ENCODE results near the gene ERBB4. TPM values are rescaled to one million over a fixed set of nuclear protein-coding genes. Genes with fewer than 3 reads are reported as not detected.
"Not testable (repeated sequence)": the region's sequence is repeated elsewhere in the genome, so short reads cannot be mapped to it uniquely, and the experiment has no call there.

The ERBB4 gene
- total RNA-seq, 1 donor from 2014 or later = 0.05 TPM

DNA sequence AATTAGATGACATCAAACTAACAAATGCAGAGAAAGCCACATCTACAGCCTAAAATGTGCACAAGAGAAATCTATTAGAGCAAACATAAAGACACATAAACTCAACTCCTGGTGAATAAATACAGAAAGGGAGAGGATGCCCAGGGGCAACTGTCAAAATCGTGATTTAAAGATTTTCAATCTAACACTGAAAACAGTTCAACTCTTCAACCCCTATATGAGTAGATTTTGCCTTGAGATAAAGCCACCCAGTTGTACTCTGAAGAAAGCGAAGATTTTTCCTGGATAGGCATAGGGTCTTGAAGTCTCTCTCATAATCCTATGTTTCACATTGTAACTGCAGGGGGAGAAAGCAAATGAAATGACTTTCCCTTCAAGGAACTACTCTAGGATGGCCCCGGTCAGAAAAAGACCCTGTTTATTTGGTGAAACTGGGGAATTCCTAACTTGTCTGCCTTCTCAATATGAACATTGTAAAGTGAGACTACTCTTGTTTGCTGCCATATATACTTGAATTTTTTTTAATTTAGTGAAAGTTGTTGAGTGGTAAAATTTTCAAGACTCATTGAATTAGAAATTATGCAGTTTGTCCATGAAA is 226.7 kb downstream of the ERBB4 start:
- no peak for DNase-seq (ENCODE audit: low spot score)
- no peak for ATAC-seq

DNA sequence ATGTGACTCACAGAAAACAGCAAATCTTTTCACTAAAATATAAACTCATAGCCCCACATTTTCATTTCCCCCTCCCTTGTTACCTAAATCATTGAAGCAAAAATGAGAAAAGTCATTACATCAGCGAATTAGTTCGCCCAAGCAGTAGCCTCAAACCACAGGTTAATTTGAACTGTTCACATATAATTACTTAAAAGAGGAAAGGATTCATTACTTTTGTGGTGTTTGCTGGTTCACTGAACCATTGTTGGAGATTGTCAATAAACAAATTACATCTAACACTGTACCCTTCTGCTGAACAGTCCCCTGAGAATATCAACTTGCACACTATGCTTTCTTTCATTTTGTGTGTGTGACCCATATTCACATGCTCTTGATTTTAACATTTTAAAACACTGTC is 238.7 kb downstream of the ERBB4 start:
- ATAC-seq = no peak

GRCh38 chr2:212299333-212299732 is 239.3 kb downstream of the ERBB4 start:
- ATAC-seq (no peak), DNase-seq (ENCODE audit: low spot score) (no peak)

More for the DNA sequence above, 238.7 kb downstream of the ERBB4 start:
- DNase-seq (ENCODE audit: low spot score) = no peak

DNA sequence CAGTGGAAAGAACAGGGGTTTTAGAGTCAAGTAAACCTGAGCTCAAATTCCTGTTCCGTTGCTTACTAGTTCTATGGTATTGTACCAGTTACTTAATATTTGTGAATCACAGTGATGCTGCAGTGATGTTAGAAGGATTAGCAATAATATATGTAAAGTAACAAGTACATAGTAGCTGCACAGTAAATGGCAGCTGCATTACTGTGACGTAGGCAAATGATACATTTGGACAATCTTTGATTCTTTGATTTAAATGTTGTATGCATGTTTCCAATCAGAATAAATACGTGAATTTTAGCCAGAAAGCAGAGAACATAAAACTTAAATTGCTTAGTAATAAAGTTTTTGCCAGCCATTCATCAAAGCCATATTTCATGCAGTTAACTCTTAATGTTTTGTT is 243.0 kb downstream of the ERBB4 start:
- DNase-seq (ENCODE audit: low spot score) (no peak), ATAC-seq (no peak)

DNA sequence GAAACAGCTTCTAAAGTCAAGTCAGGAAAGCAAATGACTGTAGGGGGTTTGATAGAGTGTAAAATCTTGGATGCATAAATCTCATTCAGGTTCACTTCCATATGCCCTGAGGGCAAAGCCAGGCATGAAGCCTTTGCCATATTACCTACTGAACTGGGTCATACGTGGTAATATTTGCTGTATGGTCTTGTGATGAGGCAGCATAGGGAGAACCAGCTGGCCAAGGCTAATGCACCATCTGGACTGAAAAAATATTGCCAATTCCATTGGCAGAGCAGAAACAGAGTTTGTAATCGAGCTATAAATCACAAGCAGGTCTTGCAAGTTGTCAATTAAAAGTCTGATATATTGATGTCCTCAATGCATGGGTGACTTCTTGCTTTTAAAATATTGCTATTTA is 243.8 kb downstream of the ERBB4 start:
- no peak for ATAC-seq
- no peak for DNase-seq (ENCODE audit: low spot score)

DNA sequence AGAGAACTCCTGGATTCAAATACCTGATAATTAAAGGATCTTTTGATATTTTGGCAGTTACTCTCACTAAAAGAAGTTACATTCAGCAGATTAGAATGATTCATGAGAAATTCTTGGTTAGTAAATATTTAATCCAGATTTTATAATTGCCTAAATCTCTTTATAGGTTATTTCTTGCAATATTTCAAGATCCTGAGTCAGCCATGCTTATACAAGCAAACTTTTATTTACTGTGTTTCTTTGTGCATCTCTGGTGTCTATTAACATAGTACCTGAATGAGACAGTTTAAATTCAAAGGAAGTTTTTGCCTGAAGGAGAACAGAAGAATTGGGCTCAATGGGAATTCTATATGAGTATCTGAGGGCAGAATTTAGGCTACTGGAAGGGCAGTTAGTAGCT is 249.3 kb downstream of the ERBB4 start:
- ATAC-seq (no peak), DNase-seq (ENCODE audit: low spot score) (no peak)

DNA sequence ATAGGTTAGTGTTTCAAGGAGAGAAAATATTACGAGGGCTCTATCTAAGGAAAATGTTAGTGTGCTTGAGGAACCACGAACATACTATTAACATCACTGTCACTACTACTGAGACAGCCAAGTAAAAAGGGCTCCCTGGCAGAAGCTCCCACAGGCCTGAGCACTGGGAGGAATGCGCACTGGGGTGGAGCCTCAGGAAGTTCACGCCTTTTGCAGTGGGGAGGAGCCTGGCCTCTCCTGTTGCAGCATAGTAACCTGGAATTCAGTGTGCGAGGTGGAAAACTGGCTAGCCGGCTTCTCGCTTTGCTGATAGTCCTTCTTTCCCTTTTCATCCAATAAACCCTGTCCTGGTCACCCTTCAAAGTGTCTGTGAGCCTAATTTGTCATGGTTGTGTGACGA is 250.3 kb downstream of the ERBB4 start:
- DNase-seq (ENCODE audit: low spot score) (no peak), ATAC-seq (no peak)

GRCh38 chr2:212284166-212284565 is 254.4 kb downstream of the ERBB4 start:
- DNase-seq (ENCODE audit: low spot score) (no peak), ATAC-seq (no peak)

GRCh38 chr2:212282671-212283261 is 255.8 kb downstream of the ERBB4 start:
- no peak for ATAC-seq
- no peak for DNase-seq (ENCODE audit: low spot score)

- DNase-seq (ENCODE audit: low spot score) (no peak), ATAC-seq (no peak)
Measured at GRCh38 chr2:212276813-212277212, 261.8 kb downstream of the ERBB4 start.

DNA sequence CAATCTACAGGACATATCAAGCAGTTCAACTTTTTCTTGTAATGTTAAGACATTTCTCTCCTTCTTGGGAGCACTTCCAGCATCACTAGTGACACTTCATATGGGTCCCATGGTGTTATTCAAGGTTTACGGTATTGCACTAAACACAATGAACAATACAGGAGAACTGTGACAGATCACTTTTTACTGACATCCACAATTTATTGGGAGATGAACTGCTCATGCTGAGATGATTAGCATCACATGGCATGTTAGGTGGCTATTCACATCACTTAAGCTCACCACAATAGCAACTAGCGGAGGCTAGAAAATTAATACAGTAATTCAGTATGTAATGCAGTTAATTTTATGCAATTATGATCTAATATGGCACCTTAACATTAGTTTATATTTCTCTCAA is 264.4 kb downstream of the ERBB4 start:
- ATAC-seq (no peak), DNase-seq (ENCODE audit: low spot score) (no peak)

DNA sequence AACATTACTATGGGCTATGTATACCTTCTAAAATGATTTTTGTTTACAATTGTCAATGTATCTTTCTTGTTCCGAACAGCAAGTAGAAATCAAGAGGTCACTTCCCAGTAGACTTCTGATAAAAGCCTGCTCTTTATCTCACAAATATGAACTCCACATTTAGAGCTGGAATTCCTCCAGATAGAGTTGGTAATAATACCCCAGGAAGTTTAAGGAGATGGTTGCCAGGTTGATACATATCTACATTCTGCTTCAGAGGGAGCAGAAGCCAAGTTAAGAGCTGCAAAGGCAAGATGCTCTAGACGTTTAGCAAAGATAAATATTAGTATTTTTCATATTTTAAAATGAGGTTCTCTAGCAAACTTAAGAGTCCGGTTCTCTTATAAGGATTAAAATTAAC is 267.0 kb downstream of the ERBB4 start:
- ATAC-seq (no peak), DNase-seq (ENCODE audit: low spot score) (no peak)

DNA sequence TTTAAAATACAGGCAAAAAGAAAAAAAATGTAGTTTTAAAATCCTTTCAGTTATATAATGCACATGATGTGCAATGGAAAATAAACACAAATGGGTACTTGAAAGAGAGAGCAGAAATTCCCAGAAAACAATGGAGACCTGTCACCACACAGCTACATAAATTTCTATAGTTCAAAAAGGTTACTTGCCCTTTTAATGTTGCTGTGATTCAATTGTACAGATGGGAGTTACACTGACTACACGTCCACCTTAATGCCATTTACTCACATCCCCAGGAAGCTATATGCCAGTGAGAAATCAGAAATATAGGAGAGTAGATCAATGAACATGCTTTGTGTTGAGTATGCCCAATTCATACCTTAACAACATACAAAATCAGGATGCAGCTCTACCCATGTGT is 269.6 kb downstream of the ERBB4 start:
- DNase-seq (ENCODE audit: low spot score) (no peak), ATAC-seq (no peak)

GRCh38 chr2:212266297-212266696 is 272.3 kb downstream of the ERBB4 start:
- ATAC-seq (no peak), DNase-seq (ENCODE audit: low spot score) (no peak)

GRCh38 chr2:212265777-212266176 is 272.8 kb downstream of the ERBB4 start:
- no peak for ATAC-seq

DNA sequence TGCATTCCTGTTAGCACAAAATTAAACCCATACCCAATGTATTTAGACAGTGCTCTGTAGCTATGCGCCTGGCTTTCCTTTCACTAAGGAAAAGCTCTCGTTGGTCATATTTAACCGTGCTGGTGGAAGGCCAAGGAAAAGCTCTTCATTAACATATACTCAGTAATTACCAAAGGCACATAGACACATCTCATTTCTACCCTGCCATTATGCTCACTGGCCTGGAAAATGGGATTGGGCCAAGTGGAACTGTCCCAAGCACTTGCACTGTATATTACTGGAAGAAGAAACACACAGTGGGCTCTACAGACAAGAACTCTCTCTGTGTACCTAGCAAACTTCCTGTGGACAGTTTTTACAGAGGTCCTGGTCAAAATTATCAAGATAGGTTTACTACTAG is 274.4 kb downstream of the ERBB4 start:
- DNase-seq (ENCODE audit: low spot score) = no peak
- no peak for ATAC-seq

More at GRCh38 chr2:212265777-212266176, 272.8 kb downstream of the ERBB4 start:
- no peak for DNase-seq (ENCODE audit: low spot score)

DNA sequence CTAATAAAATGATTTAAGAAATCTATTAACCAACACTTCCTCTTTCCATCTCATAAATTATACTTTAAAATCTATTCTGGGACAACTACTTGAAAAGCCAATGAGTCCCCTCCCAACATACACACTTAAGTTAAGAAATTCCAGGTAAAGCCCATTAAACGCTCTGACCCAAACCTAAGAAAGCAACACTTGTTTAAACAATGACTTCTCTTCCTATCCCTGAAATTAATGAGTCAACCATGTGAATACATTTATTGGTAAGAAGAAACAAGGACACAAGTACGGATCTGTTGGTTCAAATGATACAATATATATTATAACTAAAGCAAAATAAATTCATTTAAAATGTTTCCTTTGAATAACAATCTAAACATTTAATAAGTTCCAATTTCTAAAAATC is 279.4 kb downstream of the ERBB4 start:
- no peak for DNase-seq (ENCODE audit: low spot score)
- ATAC-seq = no peak

GRCh38 chr2:212254339-212254738 is 284.3 kb downstream of the ERBB4 start:
- ATAC-seq (no peak), DNase-seq (ENCODE audit: low spot score) (no peak)

GRCh38 chr2:212249451-212249850 is 289.2 kb downstream of the ERBB4 start:
- no peak for ATAC-seq
- DNase-seq (ENCODE audit: low spot score) = no peak

DNA sequence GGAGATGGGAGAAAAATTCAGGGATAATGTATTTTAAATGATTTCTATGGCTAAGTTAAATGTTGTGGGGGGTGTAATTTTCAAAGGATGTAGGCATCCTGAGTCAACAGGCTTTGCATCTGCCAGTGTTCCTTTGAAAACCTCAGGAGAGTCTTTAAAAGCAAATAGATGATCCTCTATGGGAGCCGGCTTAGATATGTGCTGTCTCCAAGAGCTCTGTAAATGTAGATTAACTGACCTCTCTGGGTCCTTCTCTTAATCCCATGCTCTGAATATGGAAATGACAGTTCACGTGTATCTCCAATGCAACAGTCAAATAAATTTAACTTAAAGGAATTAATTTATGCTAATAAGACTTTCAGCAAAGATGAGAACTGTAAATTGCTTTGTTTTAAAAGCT is 292.7 kb downstream of the ERBB4 start:
- no peak for ATAC-seq
- no peak for DNase-seq (ENCODE audit: low spot score)

DNA sequence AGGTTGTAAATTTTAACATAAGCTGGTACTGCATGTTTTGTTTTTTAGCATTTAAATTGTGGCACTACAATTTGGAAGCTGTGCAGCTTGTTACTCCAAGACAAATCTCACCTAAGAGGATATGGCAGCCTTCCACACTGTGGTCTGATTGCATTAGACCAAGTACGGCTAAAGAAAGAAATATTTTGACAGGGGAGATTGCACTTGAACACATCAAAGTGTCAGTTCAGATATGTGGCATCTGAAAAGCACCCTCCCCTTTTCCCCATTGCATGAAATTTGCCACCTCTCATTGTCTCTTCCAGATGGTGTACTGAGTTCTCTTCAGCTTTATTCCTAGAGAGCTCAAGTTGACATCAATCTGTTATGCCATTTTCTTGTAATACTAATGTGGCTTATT is 295.9 kb downstream of the ERBB4 start:
- ATAC-seq (no peak), DNase-seq (ENCODE audit: low spot score) (no peak)

DNA sequence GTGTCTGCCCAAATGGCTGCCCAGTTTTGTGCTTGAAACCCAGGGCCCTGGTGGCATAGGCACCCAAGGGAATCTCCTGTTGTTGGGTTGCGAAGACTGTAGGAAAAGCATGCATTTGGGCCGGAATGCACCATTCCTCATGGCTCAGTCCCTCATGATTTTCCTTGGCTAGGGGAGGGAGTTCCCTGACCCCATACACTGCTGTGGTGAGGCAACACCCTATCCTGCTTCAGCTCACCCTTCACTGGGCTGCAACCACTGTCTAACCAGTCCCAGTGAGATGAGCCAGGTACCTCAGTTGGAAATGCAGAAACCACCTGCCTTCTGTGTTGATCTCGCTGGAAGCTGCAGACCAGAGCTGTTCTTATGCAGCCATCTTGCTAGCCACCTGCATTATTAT is 300.4 kb downstream of the ERBB4 start:
- DNase-seq (ENCODE audit: low spot score); ATAC-seq: not testable (repeated sequence)

Measured in left lobe of liver (tissue), 2 donors.